GM23248 (cell line): Measurements from ENCODE around the gene ENOX2.

Source experiments
- EZH2 ChIP-seq: fragments of 200-600 bp; sonication (generic); IDR thresholded peaks from 2 replicates; pipeline ENCODE4 v1.6.1; 2018; ENCODE audit warnings: antibody characterized with exemption, mild to moderate bottlenecking; ENCODE audit not compliant: insufficient read depth, poor library complexity, severe bottlenecking
- EZH2phosphoT487 ChIP-seq: fragments of 200-600 bp; sonication (generic); IDR thresholded peaks from 2 replicates; pipeline ENCODE4 v1.6.1; 2018; ENCODE audit warnings: antibody characterized with exemption, moderate library complexity, mild to moderate bottlenecking, low read depth; ENCODE audit not compliant: insufficient read depth

- no peak for TF ChIP-seq EZH2
- no peak for TF ChIP-seq EZH2phosphoT487
These were observed 66.6 kb downstream of the ENOX2 start for GRCh38 chrX:130836447-130836846.
